Neuronal stem cell (in vitro differentiated cells): ENCODE data around the gene PCTP.

ENCODE experiments used
- DNase-seq: peaks from one replicate; pipeline ENCODE4 v3.0.0-alpha.2; 2013; ENCODE audit warnings: low spot score
- H2AFZ ChIP-seq: one replicate; pipeline ENCODE4 v1.6.1; 2013; ENCODE audit warnings: mild to moderate bottlenecking, low read length, inconsistent platforms
- H2AK5ac ChIP-seq: 2 replicates; pipeline ENCODE4 v1.6.1; 2013; ENCODE audit warnings: low read depth, mild to moderate bottlenecking, inconsistent platforms, low read length, moderate library complexity, mixed read lengths
- H2BK120ac ChIP-seq: 2 replicates; pipeline ENCODE4 v1.6.1; 2013; ENCODE audit warnings: low read depth, mild to moderate bottlenecking, inconsistent platforms, low read length, moderate library complexity, mixed read lengths
- H2BK12ac ChIP-seq: one replicate; pipeline ENCODE4 v1.6.1; 2013; ENCODE audit warnings: low read length, inconsistent platforms
- H2BK15ac ChIP-seq: 2 replicates; pipeline ENCODE4 v1.6.1; 2013; ENCODE audit warnings: mild to moderate bottlenecking, low read length, inconsistent platforms, mixed read lengths
- H2BK5ac ChIP-seq: one replicate; pipeline ENCODE4 v1.6.1; 2013; ENCODE audit warnings: inconsistent platforms, mild to moderate bottlenecking, low read length, moderate library complexity
- H3K14ac ChIP-seq: one replicate; pipeline ENCODE4 v1.6.1; 2013; ENCODE audit warnings: low read length, inconsistent platforms
- H3K18ac ChIP-seq: 2 replicates; pipeline ENCODE4 v1.6.1; 2013; ENCODE audit warnings: low read length, inconsistent platforms
- H3K23ac ChIP-seq: 2 replicates; pipeline ENCODE4 v1.6.1; 2013; ENCODE audit warnings: low read depth, mild to moderate bottlenecking, mixed read lengths, low read length, inconsistent platforms; ENCODE audit not compliant: poor library complexity
- H3K27ac ChIP-seq: replicated peaks from 3 replicates; pipeline ENCODE4 v1.5.1; 2013; ENCODE audit warnings: low read length, inconsistent platforms
- H3K27me3 ChIP-seq, 3 experiments: 2 replicates each; pipeline ENCODE4 v1.6.1; 2013; ENCODE audit warnings: low read length in 3 of 3, mild to moderate bottlenecking in 2 of 3, inconsistent platforms in 1 of 3, low read depth in 1 of 3, mixed read lengths in 1 of 3, moderate library complexity in 1 of 3; ENCODE audit not compliant: control insufficient read depth in 3 of 3, insufficient read depth in 3 of 3
- H3K36me3 ChIP-seq, 2 donors: replicated peaks in 1 of 2; 2 replicates each; pipeline ENCODE4 v1.6.1; 2013; ENCODE audit warnings: low read length in 2 of 2; ENCODE audit not compliant: control insufficient read depth in 2 of 2, insufficient read depth in 2 of 2
- H3K4ac ChIP-seq: 2 replicates; pipeline ENCODE4 v1.6.1; 2013; ENCODE audit warnings: inconsistent platforms, mild to moderate bottlenecking, low read length, moderate library complexity
- H3K4me1 ChIP-seq, 2 donors: 1 replicate in 1 of 2; 2 replicates in 1 of 2; pipeline ENCODE4 v1.6.1; 2013; ENCODE audit warnings: low read length in 2 of 2, low read depth in 1 of 2; ENCODE audit not compliant: control insufficient read depth in 2 of 2, insufficient read depth in 1 of 2
- H3K4me2 ChIP-seq: one replicate; pipeline ENCODE4 v1.6.1; 2013; ENCODE audit warnings: mild to moderate bottlenecking, low read length, inconsistent platforms; ENCODE audit not compliant: insufficient read depth, poor library complexity, severe bottlenecking
- H3K4me3 ChIP-seq, 2 donors: 2 replicates each; pipeline ENCODE4 v1.5.1; 2013; ENCODE audit warnings: low read length in 2 of 2, mild to moderate bottlenecking in 2 of 2, inconsistent platforms in 1 of 2, moderate library complexity in 1 of 2
- H3K79me1 ChIP-seq: one replicate; pipeline ENCODE4 v1.6.1; 2013; ENCODE audit warnings: low read depth, mild to moderate bottlenecking, inconsistent platforms, low read length, moderate library complexity
- H3K9ac ChIP-seq: one replicate; pipeline ENCODE4 v1.6.1; 2013; ENCODE audit warnings: mild to moderate bottlenecking, low read depth, low read length, inconsistent platforms; ENCODE audit not compliant: poor library complexity
- H3K9me3 ChIP-seq, 2 donors: replicated peaks in 1 of 2; 2 replicates each; pipeline versions ENCODE3 to v1.6.1; 2013; ENCODE audit warnings: low read length in 2 of 2, mild to moderate bottlenecking in 2 of 2, inconsistent platforms in 1 of 2, low read depth in 1 of 2, mixed read lengths in 1 of 2, moderate library complexity in 1 of 2; ENCODE audit not compliant: control insufficient read depth in 2 of 2, insufficient read depth in 1 of 2
- H4K8ac ChIP-seq: one replicate; pipeline ENCODE4 v1.6.1; 2013; ENCODE audit warnings: low read depth, mild to moderate bottlenecking, inconsistent platforms, low read length, moderate library complexity
- H4K91ac ChIP-seq: one replicate; pipeline ENCODE4 v1.6.1; 2013; ENCODE audit warnings: low read length, low read depth, mild to moderate bottlenecking, inconsistent platforms; ENCODE audit not compliant: poor library complexity
- WGBS, 2 donors: extraction: QIAGEN DNeasy Blood & Tissue Kit; methylation state at CpG; one replicate each; pipeline ENCODE4 v1.1.7; 2013; ENCODE audit warnings: missing lambda C conversion rate in 2 of 2, mixed read lengths in 1 of 2; ENCODE audit not compliant: insufficient read length in 2 of 2, insufficient replicate concordance in 1 of 2; ENCODE audit errors: extremely low coverage in 2 of 2; 5-methylcytosine and 5-hydroxymethylcytosine counted together

The PCTP gene

DNA sequence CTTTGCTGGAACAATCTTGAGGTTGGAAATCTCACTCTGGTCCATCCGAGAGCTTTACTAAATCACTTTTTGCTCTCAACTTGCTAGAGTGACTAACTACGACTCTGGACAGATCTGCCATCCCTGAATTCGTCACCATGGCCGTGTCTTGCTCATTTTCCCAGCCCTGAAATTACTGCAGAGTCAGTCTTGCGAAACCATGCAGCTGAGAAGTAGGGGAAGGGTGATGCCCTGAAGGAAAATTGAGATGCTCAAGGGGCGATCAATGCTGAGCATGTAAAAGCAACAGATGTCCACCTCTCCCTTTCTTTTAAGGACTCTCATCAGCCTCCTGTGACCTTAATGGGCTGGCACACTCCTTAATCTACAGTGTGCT, 18.8 kb downstream of the PCTP start:
- Histone ChIP-seq H3K23ac (no peak overlapping the region), H2AFZ (no peak overlapping the region), H3K4me1 (peaks cover 0 to 5% of the 10 kb centered on the region in 2 donors), H3K9ac (no peak overlapping the region), H3K4me3 (no peak overlapping the region), H3K27me3 (no peaks in the 10 kb centered on the region), H2BK5ac (no peak overlapping the region), H2BK15ac (no peak overlapping the region), H3K4ac (no peak overlapping the region), H3K27ac (no peak overlapping the region), H3K4me2 (no peak overlapping the region), H2AK5ac (no peak overlapping the region), H2BK12ac (no peak overlapping the region), H2BK120ac (no peak overlapping the region), H3K18ac (no peak overlapping the region), H3K36me3 (peaks cover 0 to 4% of the 10 kb centered on the region in 2 donors), H3K9me3 (no peaks in the 10 kb centered on the region), H3K14ac (no peak overlapping the region), H4K91ac (no peak overlapping the region), H4K8ac (no peak overlapping the region), H3K79me1 (no peaks in the 10 kb centered on the region)
- WGBS, 2 donors = no CpG with 5 or more reads among the region's 6 CpGs
- no peak for DNase-seq

- Histone ChIP-seq H2BK120ac (no peak overlapping the region), H3K9me3 (no peaks in the 10 kb centered on the region), H3K36me3 (peaks cover 0 to 4% of the 10 kb centered on the region in 2 donors), H2BK12ac (no peak overlapping the region), H3K14ac (no peak overlapping the region), H2AK5ac (no peak overlapping the region), H3K4ac (no peak overlapping the region), H3K4me1 (peaks cover 3 to 9% of the 10 kb centered on the region in 2 donors), H3K18ac (no peak overlapping the region), H3K9ac (no peak overlapping the region), H2BK5ac (no peak overlapping the region), H2AFZ (no peak overlapping the region), H4K91ac (no peak overlapping the region), H3K23ac (no peak overlapping the region), H3K27ac (no peak overlapping the region), H3K4me2 (no peak overlapping the region), H4K8ac (no peak overlapping the region), H3K4me3 (no peak overlapping the region), H2BK15ac (no peak overlapping the region), H3K27me3 (no peaks in the 10 kb centered on the region), H3K79me1 (no peaks in the 10 kb centered on the region)
- no CpG with 5 or more reads among the region's 4 CpGs for WGBS, 2 donors
- peak; percentile 45 for DNase-seq
Measured at GRCh38 chr17:55770196-55770870, 19.5 kb downstream of the PCTP start.

- Histone ChIP-seq H3K36me3 (peaks cover 7 to 15% of the 10 kb centered on the region in 2 donors), H2BK5ac (no peak overlapping the region), H3K4me3 (no peak overlapping the region), H2AFZ (no peak overlapping the region), H3K9ac (no peak overlapping the region), H3K4ac (no peak overlapping the region), H2BK120ac (no peak overlapping the region), H3K27me3 (peaks cover 0 to 4% (median 0%) of the 10 kb centered on the region in 3 experiments), H3K4me1 (peaks cover 3 to 15% of the 10 kb centered on the region in 2 donors), H3K23ac (no peak overlapping the region), H4K91ac (no peak overlapping the region), H2AK5ac (no peak overlapping the region), H3K9me3 (no peaks in the 10 kb centered on the region), H3K18ac (no peak overlapping the region), H2BK12ac (no peak overlapping the region), H3K27ac (no peak overlapping the region), H2BK15ac (no peak overlapping the region), H3K4me2 (no peak overlapping the region), H3K79me1 (no peaks in the 10 kb centered on the region), H4K8ac (no peak overlapping the region), H3K14ac (no peak overlapping the region)
- WGBS, 2 donors = no CpG with 5 or more reads among the region's 7 CpGs
- DNase-seq = no peak
Measured at GRCh38 chr17:55772086-55772485, 21.2 kb downstream of the PCTP start.

- H3K27ac ChIP-seq = no peak overlapping the region
- peak overlapping the region; percentile 5 for H2BK12ac ChIP-seq
- H3K9ac ChIP-seq = no peak overlapping the region
- H4K91ac ChIP-seq = no peak overlapping the region
- no peak overlapping the region for H4K8ac ChIP-seq
- no peaks in the 10 kb centered on the region for H3K9me3 ChIP-seq
- H3K4me2 ChIP-seq = no peak overlapping the region
- H3K23ac ChIP-seq = no peak overlapping the region
- no peak overlapping the region for H3K4ac ChIP-seq
- H3K4me3 ChIP-seq = no peak overlapping the region
- H3K36me3 ChIP-seq = peaks cover 7 to 15% of the 10 kb centered on the region in 2 donors
- no peak for DNase-seq
- H3K27me3 ChIP-seq = peaks cover 0 to 4% (median 0%) of the 10 kb centered on the region in 3 experiments
- no CpG with 5 or more reads among the region's 13 CpGs for WGBS, 2 donors
- H2AFZ ChIP-seq = no peak overlapping the region
- H2AK5ac ChIP-seq = no peak overlapping the region
- no peak overlapping the region for H2BK120ac ChIP-seq
- no peak overlapping the region for H3K14ac ChIP-seq
- H3K18ac ChIP-seq = peak overlapping the region; percentile 53
- H2BK5ac ChIP-seq = no peak overlapping the region
- H2BK15ac ChIP-seq = no peak overlapping the region
- H3K79me1 ChIP-seq = no peaks in the 10 kb centered on the region
- H3K4me1 ChIP-seq = peaks cover 3 to 15% of the 10 kb centered on the region in 2 donors
Measured at GRCh38 chr17:55773671-55774070, 22.8 kb downstream of the PCTP start.
